PC-9 (cell line): Measurements from ENCODE around the gene NR6A1. TPM values are rescaled to one million over a fixed set of nuclear protein-coding genes. Genes with fewer than 3 reads are reported as not detected.

ENCODE experiments used
- BruUV-seq: library from RNA; stranded (reverse); fragments of 400-500 nt; replicated peaks from 2 replicates; lab custom pipeline; 2021; lab: Mats Ljungman, UMichigan
- CTCF ChIA-PET: fragments of 300-600 bp; sonication (Branson Sonifier 250); formaldehyde crosslinking; loops from one replicate; lab custom pipeline; 2022; ENCODE audit warnings: antibody characterized with exemption; lab: Charles Lee
- POLR2A ChIA-PET: fragments of 300-600 bp; sonication (Branson Sonifier 250); formaldehyde crosslinking; loops from one replicate; lab custom pipeline; 2022; ENCODE audit warnings: antibody characterized with exemption; ENCODE audit not compliant: unreplicated experiment; lab: Charles Lee
- DNase-seq, 2 experiments: peaks; one replicate each; pipeline versions ENCODE4 v3.0.0 to v3.0.0-alpha.2; 2015 to 2022; ENCODE audit warnings: mixed read lengths in 1 of 2
- H2AFZ ChIP-seq: fragments of 200-600 bp; sonication (generic); 2 replicates; pipeline ENCODE4 v1.8.1; 2017; ENCODE audit warnings: antibody characterized with exemption
- H3F3A ChIP-seq: fragments of 200-600 bp; sonication (generic); 2 replicates; pipeline ENCODE4 v1.8.1; 2017; ENCODE audit warnings: antibody characterized with exemption, mild to moderate bottlenecking, low read depth; ENCODE audit not compliant: insufficient read depth
- H3K27ac ChIP-seq: fragments of 200-600 bp; sonication (generic); 2 replicates; pipeline ENCODE4 v1.6.1; 2016; ENCODE audit warnings: mixed run types
- H3K27me3 ChIP-seq: fragments of 200-600 bp; sonication (generic); 2 replicates; pipeline ENCODE4 v1.6.1; 2016; ENCODE audit warnings: low read depth, mixed run types; ENCODE audit not compliant: insufficient read depth
- H3K36me3 ChIP-seq: fragments of 200-600 bp; sonication (generic); 2 replicates; pipeline ENCODE4 v1.6.1; 2016; ENCODE audit warnings: low read depth, mixed run types
- H3K4me1 ChIP-seq: fragments of 200-600 bp; sonication (generic); replicated peaks from 2 replicates; pipeline ENCODE4 v1.6.1; 2016; ENCODE audit warnings: mixed run types; ENCODE audit not compliant: insufficient read depth
- H3K4me2 ChIP-seq: fragments of 200-600 bp; sonication (generic); 2 replicates; pipeline ENCODE4 v1.6.1; 2017; ENCODE audit warnings: mixed run types
- H3K4me3 ChIP-seq: fragments of 200-600 bp; sonication (generic); 2 replicates; pipeline ENCODE4 v1.6.1; 2016; ENCODE audit warnings: mixed run types
- H3K79me2 ChIP-seq: fragments of 200-600 bp; sonication (generic); 2 replicates; pipeline ENCODE4 v1.6.1; 2017; ENCODE audit warnings: low read depth, mixed run types
- H3K9me2 ChIP-seq: fragments of 200-600 bp; sonication (generic); 2 replicates; pipeline ENCODE4 v1.8.1; 2017; ENCODE audit warnings: mild to moderate bottlenecking; ENCODE audit not compliant: insufficient read depth
- H3K9me3 ChIP-seq: fragments of 200-600 bp; sonication (generic); 2 replicates; pipeline ENCODE4 v1.8.1; 2016; ENCODE audit warnings: low read depth; ENCODE audit not compliant: insufficient read depth
- H4K20me1 ChIP-seq: fragments of 200-600 bp; sonication (generic); 2 replicates; pipeline ENCODE4 v1.8.1; 2017; ENCODE audit not compliant: insufficient read depth
- CTCF ChIP-seq: fragments of 200-600 bp; sonication (generic); conservative IDR thresholded peaks from 2 replicates; pipeline ENCODE4 v1.6.1; 2017; ENCODE audit warnings: mixed run types, antibody characterized with exemption, mild to moderate bottlenecking, moderate library complexity
- EZH2 ChIP-seq: fragments of 200-600 bp; sonication (generic); IDR thresholded peaks from 2 replicates; pipeline ENCODE4 v1.8.0; 2017; ENCODE audit warnings: antibody characterized with exemption, low read depth
- intact Hi-C: fragments of 100-400 bp; cut with micrococcal nuclease; formaldehyde crosslinking; loops from one replicate; pipeline ENCODE4 v1.10.0; 2022; ENCODE audit not compliant: unreplicated experiment
- total RNA-seq: library from RNA; stranded (reverse); gene quantifications from 2 replicates; pipeline ENCODE4 v1.2.3, GENCODE V29; 2021

The NR6A1 gene
- total RNA-seq, 1 experiment from 2014 or later = 13.0 TPM

DNA sequence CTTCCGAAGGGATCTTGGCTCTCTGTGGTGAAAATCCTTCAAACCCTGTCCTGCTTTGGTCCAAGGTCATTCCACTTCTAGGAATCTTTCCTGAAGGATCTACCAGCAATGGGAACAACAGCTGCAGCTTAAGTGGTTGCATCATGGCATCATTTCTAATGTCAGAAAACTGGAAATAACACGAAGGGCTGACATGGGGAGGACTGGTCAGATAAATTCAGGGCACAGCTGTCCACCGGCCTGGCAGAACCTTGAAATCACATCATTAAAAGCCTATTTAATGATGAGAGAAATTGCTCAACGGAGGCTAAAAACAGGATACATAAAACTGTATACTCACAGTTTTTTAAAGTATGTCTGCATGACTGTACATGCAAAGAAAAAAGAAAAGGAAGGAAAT lies 34.1 kb upstream of the NR6A1 start:
- Histone ChIP-seq H3K79me2 (no peaks in the 10 kb centered on the region), H3K36me3 (no peaks in the 10 kb centered on the region), H3K4me2 (no peak overlapping the region), H3K27ac (no peak overlapping the region), H3K9me3 (no peaks in the 10 kb centered on the region), H3K4me3 (no peak overlapping the region), H3K4me1 (peaks cover 5% of the 10 kb centered on the region), H4K20me1 (no peaks in the 10 kb centered on the region), H3K9me2 (no peaks in the 10 kb centered on the region), H3K27me3 (no peaks in the 10 kb centered on the region), H3F3A (no peaks in the 10 kb centered on the region), H2AFZ (no peak overlapping the region)
- DNase-seq = no peak
- BruUV-seq = no TSS peak
- TF ChIP-seq EZH2 (no peak), CTCF (no peak)
- ChIA-PET CTCF (interaction anchor here (0.6 kb wide), 1 partner anchor 89 kb away, joined by 6 read pairs; no protein-coding TSS in a partner anchor), POLR2A (no interaction called here)
- intact Hi-C loops = no loop called here

- no peak for TF ChIP-seq EZH2
- no peak for TF ChIP-seq CTCF
- no peaks in the 10 kb centered on the region for H3K36me3 ChIP-seq
- CTCF ChIA-PET = no interaction called here
- POLR2A ChIA-PET = no interaction called here
- DNase-seq = no peak
- no TSS peak for BruUV-seq
- H3K4me3 ChIP-seq = no peak overlapping the region
- no peak overlapping the region for H2AFZ ChIP-seq
- no peaks in the 10 kb centered on the region for H3K27me3 ChIP-seq
- no peaks in the 10 kb centered on the region for H3K9me2 ChIP-seq
- H3K9me3 ChIP-seq = no peaks in the 10 kb centered on the region
- H3K4me2 ChIP-seq = no peak overlapping the region
- H3K79me2 ChIP-seq = no peaks in the 10 kb centered on the region
- H3F3A ChIP-seq = no peaks in the 10 kb centered on the region
- no peak overlapping the region for H3K27ac ChIP-seq
- H3K4me1 ChIP-seq = no peaks in the 10 kb centered on the region
- intact Hi-C loops = no loop called here
- H4K20me1 ChIP-seq = no peaks in the 10 kb centered on the region
Measured at GRCh38 chr9:124803911-124804310, 32.8 kb upstream of the NR6A1 start.

GRCh38 chr9:124802426-124802825 lies 31.3 kb upstream of the NR6A1 start:
- Histone ChIP-seq H3K27me3 (no peaks in the 10 kb centered on the region), H3K79me2 (no peaks in the 10 kb centered on the region), H3K4me1 (no peaks in the 10 kb centered on the region), H3K27ac (no peak overlapping the region), H4K20me1 (no peaks in the 10 kb centered on the region), H3K9me2 (no peaks in the 10 kb centered on the region), H3K36me3 (no peaks in the 10 kb centered on the region), H3F3A (no peaks in the 10 kb centered on the region), H2AFZ (no peak overlapping the region), H3K4me2 (no peak overlapping the region), H3K9me3 (no peaks in the 10 kb centered on the region), H3K4me3 (no peak overlapping the region)
- intact Hi-C loops = no loop called here
- ChIA-PET CTCF (no interaction called here), POLR2A (no interaction called here)
- no peak for TF ChIP-seq EZH2
- TF ChIP-seq CTCF = no peak
- BruUV-seq = no TSS peak
- no peak for DNase-seq
